BLaER1 treated with 17β-estradiol and CSF1 and Interleukin-3, amounts not matched to agents 10 nM and 100 nM (cell line): ENCODE results near the gene TOX2.
A peak's percentile ranks its signal among the peaks of the same experiment; 100 is the strongest.

Experiments
- H3K27ac ChIP-seq, 11 experiments: shearing (Covaris generic); formaldehyde crosslinking; 2 replicates each; pipeline ENCODE4 v1.8.1; 2022
- H3K27me3 ChIP-seq, 11 experiments: shearing (Covaris generic); formaldehyde crosslinking; 2 replicates each; pipeline ENCODE4 v1.8.1; 2022
- H3K36me3 ChIP-seq, 11 experiments: shearing (Covaris generic); formaldehyde crosslinking; 2 replicates each; pipeline ENCODE4 v1.8.1; 2022
- H3K4me1 ChIP-seq, 10 experiments: shearing (Covaris generic); formaldehyde crosslinking; 2 replicates each; pipeline ENCODE4 v1.8.1; 2022
- H3K4me2 ChIP-seq, 11 experiments: shearing (Covaris generic); formaldehyde crosslinking; 2 replicates each; pipeline ENCODE4 v1.8.1; 2022
- H3K4me3 ChIP-seq, 10 experiments: shearing (Covaris generic); formaldehyde crosslinking; 2 replicates each; pipeline ENCODE4 v1.8.1; 2022
- H3K9ac ChIP-seq, 11 experiments: shearing (Covaris generic); formaldehyde crosslinking; 2 replicates each; pipeline ENCODE4 v1.8.1; 2022
- H3K9me3 ChIP-seq, 11 experiments: shearing (Covaris generic); formaldehyde crosslinking; replicated peaks in 1 of 11; 2 replicates each; pipeline ENCODE4 v1.8.1; 2022
- H4K20me1 ChIP-seq, 11 experiments: shearing (Covaris generic); formaldehyde crosslinking; 2 replicates each; pipeline ENCODE4 v1.8.1; 2022
- Cebpa-rat ChIP-seq, 11 experiments: shearing (Covaris generic); IDR thresholded peaks; 2 replicates each; pipeline ENCODE4 v1.8.1; 2022

TOX2 gene

GRCh38 chr20:43900121-43900466 lies 14.6 kb upstream of the TOX2 start:
- Histone ChIP-seq H3K36me3 (no peaks in the 10 kb centered on the region; a peak in 1 of 22 replicates), H3K27ac (no peak overlapping the region)

GRCh38 chr20:43900496-43900895 lies 14.2 kb upstream of the TOX2 start:
- no peak for TF ChIP-seq Cebpa-rat (IDR thresholded peaks at IDR 0.05)
- Histone ChIP-seq H3K27ac (no peak overlapping the region), H4K20me1 (no peaks in the 10 kb centered on the region), H3K9ac (no peak overlapping the region), H3K4me3 (no peak overlapping the region), H3K4me1 (peaks cover 4 to 10% (median 9%) of the 10 kb centered on the region in 10 experiments; a peak in 18 of 20 replicates), H3K9me3 (peaks cover 0 to 27% (median 15%) of the 10 kb centered on the region in 11 experiments; a peak in 17 of 22 replicates), H3K36me3 (no peaks in the 10 kb centered on the region; a peak in 1 of 22 replicates), H3K4me2 (no peak overlapping the region), H3K27me3 (no peaks in the 10 kb centered on the region)

More at GRCh38 chr20:43900121-43900466, 14.6 kb upstream of the TOX2 start:
- Histone ChIP-seq H4K20me1 (no peaks in the 10 kb centered on the region), H3K4me2 (peak overlapping the region in 5 of 11 experiments; percentile 20 to 69 (median 56); a peak in 7 of 22 replicates), H3K9me3 (peaks cover 0 to 28% (median 15%) of the 10 kb centered on the region in 11 experiments; a peak in 17 of 22 replicates), H3K27me3 (no peaks in the 10 kb centered on the region), H3K4me3 (no peak overlapping the region), H3K4me1 (peaks cover 4 to 10% (median 9%) of the 10 kb centered on the region in 10 experiments; a peak in 18 of 20 replicates), H3K9ac (no peak overlapping the region)
- no peak for TF ChIP-seq Cebpa-rat (IDR thresholded peaks at IDR 0.05)

GRCh38 chr20:43901296-43901695 lies 13.4 kb upstream of the TOX2 start:
- Histone ChIP-seq H3K27me3 (no peaks in the 10 kb centered on the region), H4K20me1 (no peaks in the 10 kb centered on the region), H3K9me3 (peaks cover 0 to 21% (median 12%) of the 10 kb centered on the region in 11 experiments; a peak in 17 of 22 replicates), H3K4me2 (no peak overlapping the region), H3K4me1 (peaks cover 4 to 10% (median 9%) of the 10 kb centered on the region in 10 experiments; a peak in 18 of 20 replicates), H3K4me3 (no peak overlapping the region), H3K27ac (no peak overlapping the region), H3K9ac (no peak overlapping the region), H3K36me3 (no peaks in the 10 kb centered on the region; a peak in 1 of 22 replicates)
- no peak for TF ChIP-seq Cebpa-rat (IDR thresholded peaks at IDR 0.05)

GRCh38 chr20:43903953-43904826 lies 10.5 kb upstream of the TOX2 start:
- Histone ChIP-seq H3K27me3 (no peaks in the 10 kb centered on the region), H3K9me3 (peaks cover 13 to 38% (median 26%) of the 10 kb centered on the region in 11 experiments), H4K20me1 (no peaks in the 10 kb centered on the region), H3K4me3 (no peak overlapping the region), H3K4me2 (no peak overlapping the region), H3K27ac (no peak overlapping the region), H3K4me1 (peaks cover 6 to 9% (median 8%) of the 10 kb centered on the region in 10 experiments; a peak in 19 of 20 replicates), H3K9ac (no peak overlapping the region), H3K36me3 (no peaks in the 10 kb centered on the region; a peak in 1 of 22 replicates)
- TF ChIP-seq Cebpa-rat (IDR thresholded peaks at IDR 0.05) = no peak

GRCh38 chr20:43904827-43905177 lies 9.8 kb upstream of the TOX2 start:
- Histone ChIP-seq H3K4me1 (peaks cover 2 to 10% (median 2%) of the 10 kb centered on the region in 10 experiments; a peak in 16 of 20 replicates), H3K27ac (no peak overlapping the region), H3K9ac (no peak overlapping the region), H4K20me1 (no peaks in the 10 kb centered on the region), H3K36me3 (no peaks in the 10 kb centered on the region; a peak in 1 of 22 replicates), H3K9me3 (peaks cover 13 to 38% (median 30%) of the 10 kb centered on the region in 11 experiments), H3K4me3 (no peak overlapping the region), H3K4me2 (no peak overlapping the region), H3K27me3 (no peaks in the 10 kb centered on the region)
- no peak for TF ChIP-seq Cebpa-rat (IDR thresholded peaks at IDR 0.05)

- TF ChIP-seq Cebpa-rat (IDR thresholded peaks at IDR 0.05) = peak in 2 of 11 experiments; percentile 20 to 62; a peak in 2 of 22 replicates
These were observed 8.1 kb upstream of the TOX2 start for GRCh38 chr20:43906505-43907034.

GRCh38 chr20:43909211-43909610 lies 5.4 kb upstream of the TOX2 start:
- H3K4me3 ChIP-seq = no peak overlapping the region
- H3K9ac ChIP-seq = no peak overlapping the region
- H3K4me1 ChIP-seq = peaks cover 0 to 30% (median 7%) of the 10 kb centered on the region in 10 experiments; a peak in 12 of 20 replicates
- TF ChIP-seq Cebpa-rat (IDR thresholded peaks at IDR 0.05) = no peak
- peak overlapping the region in 1 of 11 experiments; percentile 31; a peak in 2 of 22 replicates for H3K4me2 ChIP-seq
- no peaks in the 10 kb centered on the region for H3K36me3 ChIP-seq
- no peak overlapping the region for H3K27ac ChIP-seq
- H4K20me1 ChIP-seq = no peaks in the 10 kb centered on the region
- H3K27me3 ChIP-seq = no peaks in the 10 kb centered on the region
- H3K9me3 ChIP-seq = peaks cover 30 to 52% (median 48%) of the 10 kb centered on the region in 11 experiments

More at GRCh38 chr20:43906505-43907034, 8.1 kb upstream of the TOX2 start:
- Histone ChIP-seq H3K9ac (no peak overlapping the region), H3K4me3 (no peak overlapping the region), H3K9me3 (peaks cover 22 to 33% (median 25%) of the 10 kb centered on the region in 11 experiments), H3K27ac (no peak overlapping the region), H3K36me3 (no peaks in the 10 kb centered on the region; a peak in 1 of 22 replicates), H3K4me1 (peaks cover 0 to 28% (median 6%) of the 10 kb centered on the region in 10 experiments; a peak in 12 of 20 replicates), H3K27me3 (no peaks in the 10 kb centered on the region), H4K20me1 (no peaks in the 10 kb centered on the region), H3K4me2 (no peak overlapping the region)

- Histone ChIP-seq H3K4me3 (no peak overlapping the region), H3K4me2 (peak overlapping the region in 1 of 11 experiments; percentile 31; a peak in 2 of 22 replicates), H3K4me1 (peaks cover 0 to 30% (median 8%) of the 10 kb centered on the region in 10 experiments; a peak in 12 of 20 replicates), H3K9me3 (peaks cover 30 to 53% (median 49%) of the 10 kb centered on the region in 11 experiments), H4K20me1 (no peaks in the 10 kb centered on the region), H3K27ac (no peak overlapping the region), H3K27me3 (no peaks in the 10 kb centered on the region), H3K9ac (no peak overlapping the region), H3K36me3 (no peaks in the 10 kb centered on the region)
- TF ChIP-seq Cebpa-rat (IDR thresholded peaks at IDR 0.05) = no peak
These were observed 4.9 kb upstream of the TOX2 start for GRCh38 chr20:43909720-43910119.

- H4K20me1 ChIP-seq = no peaks in the 10 kb centered on the region
- TF ChIP-seq Cebpa-rat (IDR thresholded peaks at IDR 0.05) = no peak
- H3K27me3 ChIP-seq = peaks cover 7 to 8% (median 7%) of the 10 kb centered on the region in 11 experiments
- peak overlapping the region in 5 of 11 experiments; percentile 50 to 72 (median 62); a peak in 10 of 22 replicates for H3K4me2 ChIP-seq
- no peak overlapping the region for H3K4me3 ChIP-seq
- H3K4me1 ChIP-seq = peaks cover under 1 to 35% (median 12%) of the 10 kb centered on the region in 10 experiments; a peak in 16 of 20 replicates
- H3K36me3 ChIP-seq = no peaks in the 10 kb centered on the region
- H3K9me3 ChIP-seq = peaks cover 30 to 58% (median 49%) of the 10 kb centered on the region in 11 experiments
- H3K9ac ChIP-seq = no peak overlapping the region
- H3K27ac ChIP-seq = peak overlapping the region in 2 of 11 experiments; percentile 11 to 41; a peak in 2 of 22 replicates
These were observed 4.1 kb upstream of the TOX2 start for GRCh38 chr20:43910564-43910963.
